Suprapubic skin (tissue), 4 donors: ENCODE data around the gene SND1.

Experiments
- CTCF ChIP-seq, 2 donors: fragments of 200-600 bp in 1 of 2; fragments of 450-650 bp in 1 of 2; sonication (generic) in 1 of 2; IDR thresholded peaks; one replicate each; pipeline ENCODE4 v1.5.1; 2016 to 2019; ENCODE audit warnings: antibody characterized with exemption in 2 of 2, mild to moderate bottlenecking in 1 of 2, moderate library complexity in 1 of 2
- EP300 ChIP-seq: sonication (generic); formaldehyde crosslinking; IDR thresholded peaks from one replicate; pipeline ENCODE4 v1.6.1; 2017; ENCODE audit warnings: antibody characterized with exemption
- POLR2A ChIP-seq, 2 donors: fragments of 450-650 bp; IDR thresholded peaks; one replicate each; pipeline ENCODE4 v1.6.1; 2017; ENCODE audit warnings: antibody characterized with exemption in 2 of 2, mild to moderate bottlenecking in 2 of 2, moderate library complexity in 2 of 2
- POLR2AphosphoS5 ChIP-seq, 3 donors: sonication (generic); formaldehyde crosslinking; IDR thresholded peaks; one replicate each; pipeline ENCODE4 v1.6.1; 2017; ENCODE audit warnings: antibody characterized with exemption in 3 of 3

- TF ChIP-seq CTCF (IDR thresholded peaks at IDR 0.05) (no peak), EP300 (no peak), POLR2A (IDR thresholded peaks at IDR 0.05) (no peak), POLR2AphosphoS5 (IDR thresholded peaks at IDR 0.05) (no peak)
Measured at GRCh38 chr7:127815631-127816145, 163.7 kb downstream of the SND1 start.
